Stimulated activated CD8-positive, alpha-beta memory T cell treated with anti-CD3 and anti-CD28 coated beads, Interleukin-15, amount 100 ng/mL, for 48 hours (primary cell): Measurements from ENCODE around the gene CNNM3.
"Not testable (repeated sequence)": the region's sequence is repeated elsewhere in the genome, so short reads cannot be mapped to it uniquely, and the experiment has no call there.

Source experiments
- DNase-seq, 2 donors: peaks; one replicate each; pipeline ENCODE4 v3.0.0-alpha.2; 2020; ENCODE audit warnings: low read depth in 2 of 2

Gene CNNM3

DNA sequence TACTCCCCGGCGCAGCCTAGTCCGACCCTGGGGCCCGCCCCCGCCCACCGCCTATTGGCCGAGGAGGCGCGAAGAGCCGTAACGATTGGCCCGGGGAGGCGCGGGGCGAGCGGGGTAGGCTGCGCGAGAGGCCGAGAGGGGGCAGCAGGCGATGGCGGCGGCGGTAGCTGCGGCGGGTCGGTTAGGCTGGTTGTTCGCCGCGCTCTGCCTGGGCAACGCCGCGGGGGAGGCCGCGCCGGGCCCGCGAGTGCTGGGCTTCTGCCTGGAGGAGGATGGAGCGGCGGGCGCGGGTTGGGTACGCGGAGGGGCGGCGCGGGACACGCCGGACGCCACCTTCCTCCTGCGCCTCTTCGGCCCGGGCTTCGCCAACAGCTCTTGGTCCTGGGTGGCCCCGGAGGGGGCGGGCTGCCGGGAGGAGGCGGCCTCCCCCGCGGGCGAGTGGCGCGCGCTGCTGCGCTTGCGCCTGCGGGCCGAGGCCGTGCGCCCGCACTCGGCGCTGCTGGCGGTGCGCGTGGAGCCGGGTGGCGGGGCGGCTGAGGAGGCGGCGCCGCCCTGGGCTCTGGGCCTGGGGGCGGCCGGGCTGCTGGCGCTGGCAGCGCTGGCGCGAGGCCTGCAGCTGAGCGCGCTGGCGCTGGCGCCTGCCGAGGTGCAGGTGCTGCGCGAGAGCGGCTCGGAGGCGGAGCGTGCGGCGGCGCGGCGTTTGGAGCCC lies at the start of gene CNNM3:
CNNM3 (plus strand) TSS at position 142 of the 709 bp plus-strand sequence; CDS start at position 152, 10 bp downstream.
- peak; percentile 93 to 95 for DNase-seq

DNA sequence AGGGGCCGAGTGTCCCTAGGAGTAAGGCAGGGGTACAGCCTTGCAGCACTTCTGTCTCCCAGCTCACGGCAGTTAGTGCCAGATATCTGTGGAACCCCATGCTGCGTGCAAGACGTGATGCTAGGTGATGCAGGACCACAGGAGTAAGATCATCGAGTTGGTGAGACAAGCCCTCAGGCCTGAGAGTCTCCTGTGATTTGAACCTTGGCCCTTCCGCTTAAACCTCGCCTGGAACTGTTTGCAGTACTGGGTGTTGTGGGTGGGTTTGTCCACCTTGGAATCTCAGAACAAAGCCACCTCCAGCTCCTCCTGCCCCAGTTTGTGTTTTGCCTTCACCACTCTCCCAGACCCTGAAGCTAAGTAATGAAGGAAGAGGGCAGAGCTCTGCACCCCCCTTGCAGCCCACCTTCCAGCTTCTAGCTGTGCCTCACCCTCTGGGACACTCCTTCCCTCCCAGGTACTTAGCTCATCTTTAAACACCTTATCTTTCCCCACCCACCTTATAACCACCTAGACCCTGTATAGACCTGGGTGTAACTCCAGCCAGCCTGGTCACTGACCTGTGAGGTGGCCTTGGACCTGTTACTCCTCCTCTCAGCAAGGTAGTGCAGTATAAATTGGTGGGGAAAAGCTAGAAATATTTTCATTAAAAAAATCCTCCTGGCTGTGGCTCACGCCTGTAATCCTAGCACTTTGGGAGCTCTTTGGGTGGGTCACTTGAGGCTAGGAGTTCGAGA lies 48.8 kb upstream of the CNNM3 start:
- no peak for DNase-seq

DNA sequence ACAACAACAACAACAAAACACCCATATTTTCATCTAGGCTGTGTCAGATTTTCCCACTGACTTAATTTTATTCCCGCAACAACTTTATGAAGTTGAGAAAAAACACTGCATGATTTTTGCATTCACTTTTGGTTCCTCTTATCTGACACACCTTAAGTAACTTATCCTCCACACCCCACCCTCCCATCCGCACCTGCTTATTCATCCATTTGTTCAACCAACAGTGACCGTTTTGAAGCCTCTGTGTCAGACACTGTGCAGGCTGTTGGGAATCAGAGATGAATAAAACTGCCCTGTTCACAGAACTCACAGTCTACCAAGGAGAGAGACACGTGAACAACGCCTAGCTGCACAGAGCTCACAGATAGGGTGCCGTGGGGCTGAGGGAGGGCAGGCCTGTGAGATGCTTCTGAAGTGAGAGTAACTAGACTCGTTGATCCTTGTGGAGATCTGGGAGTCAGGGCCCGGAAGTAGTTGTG lies 47.9 kb upstream of the CNNM3 start:
- no peak for DNase-seq

DNA sequence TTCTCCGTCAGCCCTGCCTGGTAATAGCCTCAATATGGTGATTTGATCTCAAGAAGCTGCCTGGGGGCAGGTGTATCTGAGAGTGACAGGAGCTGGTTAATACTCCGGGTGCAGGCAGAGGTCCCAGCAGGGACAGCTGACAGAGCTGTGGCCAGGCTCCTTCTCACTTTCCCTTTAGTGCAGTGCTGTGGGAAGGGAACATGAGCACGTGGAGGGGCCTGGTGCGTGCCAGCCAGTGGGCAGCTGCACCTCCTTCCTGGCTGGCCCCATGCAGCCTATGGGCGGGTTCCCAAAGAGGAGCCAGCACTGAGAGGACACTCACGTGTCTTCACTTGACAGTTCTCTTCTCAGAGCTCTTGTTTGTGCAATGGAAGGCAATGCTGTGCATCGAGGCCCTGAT lies 46.3 kb upstream of the CNNM3 start:
- DNase-seq = no peak

DNA sequence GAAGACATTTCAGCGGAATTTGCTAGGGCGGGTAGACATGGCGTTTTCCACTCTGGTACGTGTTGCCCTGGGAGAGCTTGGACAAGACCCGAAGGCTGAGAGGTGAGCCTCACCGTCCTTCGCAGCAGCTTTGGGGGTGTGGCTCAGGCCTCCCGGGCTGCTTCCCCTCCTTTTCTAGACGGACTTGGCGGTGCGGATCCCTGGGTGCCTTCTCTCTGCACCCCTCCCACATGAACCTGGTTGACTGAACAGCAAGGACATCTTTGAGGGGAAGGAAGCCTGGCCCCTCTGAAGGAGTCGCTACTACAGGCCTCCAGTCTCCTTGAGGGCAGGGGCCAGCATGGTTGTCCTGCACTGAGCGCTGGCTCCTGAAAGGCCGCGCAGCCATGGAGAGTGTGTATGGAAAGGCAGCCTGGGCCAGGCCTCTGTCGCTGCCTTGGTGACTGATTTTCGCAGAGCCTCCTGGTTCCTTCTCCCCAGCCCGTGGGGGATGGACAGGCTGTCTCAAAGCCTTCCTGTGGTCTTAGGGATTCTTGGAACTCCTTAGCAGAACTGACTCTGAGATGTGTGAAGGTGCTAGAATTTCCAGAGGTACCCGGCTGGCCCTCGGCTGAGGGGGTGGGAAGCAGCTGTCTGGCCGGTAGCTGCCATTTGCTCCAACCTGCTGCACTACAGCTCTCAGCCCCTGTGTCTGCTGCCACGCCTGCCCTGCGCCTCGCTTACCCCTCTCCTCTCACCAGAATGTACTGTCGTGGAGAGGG lies 45.4 kb upstream of the CNNM3 start:
- DNase-seq = no peak

DNA sequence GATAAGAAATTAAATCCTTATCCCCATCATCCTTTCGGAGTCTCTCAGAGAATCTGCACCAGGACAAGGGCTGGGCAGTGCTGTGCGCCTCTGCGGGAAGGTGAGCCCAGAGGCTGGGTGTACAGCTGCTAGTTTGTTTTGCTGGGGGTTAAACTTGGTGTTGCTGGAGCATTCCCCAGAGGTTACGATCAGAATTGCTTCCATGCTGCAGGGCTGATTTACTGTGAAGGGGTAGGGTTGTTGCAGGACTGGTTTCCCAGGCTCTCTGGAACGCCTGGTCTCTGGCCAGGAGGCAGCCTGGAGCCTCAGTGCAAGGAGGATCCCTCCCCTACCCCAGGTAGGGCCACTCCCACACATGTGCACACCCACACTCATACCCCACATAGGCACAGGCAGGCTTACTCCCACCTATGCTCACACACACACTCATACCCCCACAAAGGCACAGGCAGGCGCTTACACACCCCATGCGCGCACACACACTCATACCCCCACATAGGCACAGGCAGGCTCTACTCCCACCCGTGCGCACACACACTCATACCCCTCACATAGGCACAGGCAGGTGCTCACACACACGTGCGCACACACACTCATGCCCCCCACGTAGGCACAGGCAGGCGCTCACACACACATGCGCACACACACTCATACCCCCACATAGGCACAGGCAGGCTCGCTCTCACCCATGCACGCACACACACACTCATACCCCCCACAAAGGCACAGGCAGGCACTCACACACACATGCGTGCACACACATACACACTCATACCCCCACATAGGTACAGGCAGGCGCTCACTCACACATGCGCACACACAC lies 44.1 kb upstream of the CNNM3 start:
- DNase-seq = no peak

DNA sequence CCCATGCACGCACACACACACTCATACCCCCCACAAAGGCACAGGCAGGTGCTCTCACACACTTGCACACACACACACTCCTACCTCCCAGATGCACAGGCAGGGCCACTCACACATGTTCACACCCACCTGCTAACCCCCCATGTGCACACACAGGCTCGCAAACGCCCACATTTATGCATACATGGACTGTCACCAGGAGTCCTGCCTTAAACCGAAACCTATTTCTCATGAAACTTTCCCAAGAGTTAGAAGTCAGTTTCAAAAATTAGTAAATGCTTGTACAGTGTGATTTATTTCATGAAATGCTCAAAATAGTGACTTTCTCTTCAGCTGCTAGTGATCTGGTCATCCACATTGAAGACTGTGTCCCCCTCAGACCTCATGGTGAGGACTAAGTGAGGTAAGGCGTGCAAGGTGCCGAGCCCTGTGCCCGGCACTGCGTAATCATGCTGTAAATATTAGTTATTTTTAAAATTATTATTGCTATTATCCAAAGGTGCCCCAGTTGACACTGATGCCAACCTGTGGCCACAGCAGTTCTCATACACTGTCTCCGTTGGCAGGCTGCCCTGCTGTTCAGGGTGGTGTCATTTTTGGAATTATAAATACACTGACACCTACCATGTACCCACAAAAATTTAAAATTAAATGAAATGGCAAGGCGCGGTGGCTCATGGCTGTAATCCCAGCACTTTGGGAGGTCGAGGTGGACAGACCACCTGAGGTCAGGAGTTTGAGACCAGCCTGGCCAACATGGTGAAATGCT lies 43.0 kb upstream of the CNNM3 start:
- peak in 1 of 2 donors; percentile 20 for DNase-seq

DNA sequence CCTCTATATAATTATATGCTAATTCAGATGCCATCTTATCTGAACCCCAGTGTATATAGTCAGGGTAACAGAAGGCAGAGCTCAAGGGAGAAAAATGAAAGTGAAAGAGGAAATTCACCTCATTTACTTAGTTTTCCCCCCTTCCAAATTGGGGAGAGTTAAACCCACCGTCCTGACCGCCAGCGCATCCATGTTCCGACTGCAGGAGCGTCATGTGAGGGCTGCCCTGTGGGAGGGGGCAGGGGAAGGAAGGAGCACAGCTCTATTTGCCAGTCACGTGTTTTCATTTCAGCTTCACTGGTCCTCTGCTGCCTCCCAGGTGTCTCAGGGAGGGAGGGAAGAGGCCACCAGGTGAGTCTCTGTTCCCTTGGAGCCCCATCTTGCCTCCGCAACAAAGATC lies 42.1 kb upstream of the CNNM3 start:
- DNase-seq = no peak

DNA sequence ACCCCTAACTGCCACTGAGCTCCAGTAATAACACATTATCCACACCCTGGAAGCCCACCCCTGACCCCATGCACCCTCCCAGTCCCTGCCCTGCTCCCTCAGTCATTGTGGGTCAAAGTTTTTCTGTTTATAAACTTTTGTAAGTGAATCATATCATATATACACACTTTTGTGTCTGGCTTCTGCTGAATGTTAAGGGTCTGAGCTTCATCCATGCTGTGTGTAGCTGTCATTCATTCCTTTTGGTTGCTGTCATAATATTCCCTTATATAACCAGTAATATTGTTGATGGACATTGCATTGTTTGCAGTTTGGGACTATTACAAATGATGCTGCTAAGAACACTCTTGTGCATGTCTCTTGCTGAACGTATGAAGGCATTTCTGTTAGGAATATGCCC lies 40.9 kb upstream of the CNNM3 start:
- no peak for DNase-seq

DNA sequence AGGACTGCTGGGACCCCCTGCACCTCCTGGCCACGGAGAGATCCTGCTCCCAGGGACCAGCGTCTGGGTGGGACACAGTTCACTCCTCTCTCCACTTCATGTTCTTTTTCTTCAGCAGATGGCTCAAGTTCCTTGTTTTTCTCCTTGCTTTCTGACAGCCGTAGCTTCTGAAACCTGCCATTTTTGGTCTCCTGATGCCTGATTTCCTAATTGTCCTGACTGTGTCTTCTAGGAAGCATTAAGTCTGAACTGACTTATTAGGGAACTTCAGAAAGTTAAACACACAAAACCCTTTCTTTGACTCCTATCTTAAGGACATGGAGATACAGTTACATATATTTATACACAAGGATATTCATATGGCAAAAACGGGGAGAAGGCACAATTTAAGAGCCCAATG lies 32.7 kb upstream of the CNNM3 start:
- no peak for DNase-seq

DNA sequence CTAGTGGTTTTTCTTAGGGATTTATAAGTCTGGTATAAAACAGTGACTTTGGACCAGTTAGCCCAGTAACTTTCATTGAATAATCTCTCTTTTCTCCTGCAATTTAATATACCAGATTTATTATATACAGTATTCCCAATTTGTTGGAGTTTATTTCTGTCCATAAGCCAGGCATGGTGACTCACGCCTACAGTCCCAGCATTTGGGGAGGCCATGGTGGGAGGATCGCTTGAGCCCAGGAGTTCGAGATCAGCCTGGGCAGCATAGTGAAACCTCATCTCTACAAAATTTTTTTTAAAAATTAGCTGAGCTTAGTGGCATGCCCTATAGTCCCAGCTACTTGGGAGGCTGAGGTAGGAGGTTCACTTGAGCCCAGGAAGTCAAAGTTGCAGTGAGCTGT lies 28.7 kb upstream of the CNNM3 start:
- DNase-seq = no peak

DNA sequence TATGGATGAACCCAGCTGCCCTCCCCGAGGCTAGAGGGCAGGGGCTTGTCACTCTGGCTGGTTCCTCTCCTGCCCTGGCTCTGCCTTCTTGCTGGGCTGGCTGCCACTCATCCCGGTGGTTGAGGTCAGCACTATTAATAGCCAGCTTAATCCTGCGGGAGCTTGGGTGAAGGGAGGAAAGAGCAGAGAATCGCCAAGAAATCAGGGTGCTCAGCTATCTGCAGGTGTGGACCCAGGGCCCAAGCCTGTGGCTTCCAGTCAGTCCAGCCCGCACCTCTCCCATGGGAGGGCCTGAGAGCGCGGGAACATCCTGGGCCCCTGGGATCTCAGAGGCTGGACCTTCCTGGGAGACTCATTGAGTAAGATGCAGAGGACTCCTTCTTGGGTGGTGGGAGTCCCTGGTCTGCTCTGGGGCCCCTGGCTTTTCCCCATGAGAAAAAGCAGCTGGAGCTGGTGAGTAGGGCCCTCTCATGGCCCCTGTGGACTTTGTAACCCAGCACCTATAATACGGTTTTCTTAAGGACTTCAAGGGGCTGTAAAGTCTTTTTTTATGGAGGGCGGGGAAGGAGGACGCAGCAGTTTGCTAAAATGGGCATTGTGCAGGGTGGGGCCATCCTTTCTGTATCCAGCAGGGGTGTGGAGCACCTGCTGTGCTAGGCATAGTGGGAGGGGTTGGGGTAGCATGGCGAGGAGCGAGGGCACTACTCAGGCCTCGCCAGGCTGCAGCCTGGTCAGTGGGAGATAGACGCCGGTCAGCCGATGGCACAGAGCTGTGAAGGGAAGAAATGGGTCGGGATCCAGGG lies 27.4 kb upstream of the CNNM3 start:
- DNase-seq = no peak

DNA sequence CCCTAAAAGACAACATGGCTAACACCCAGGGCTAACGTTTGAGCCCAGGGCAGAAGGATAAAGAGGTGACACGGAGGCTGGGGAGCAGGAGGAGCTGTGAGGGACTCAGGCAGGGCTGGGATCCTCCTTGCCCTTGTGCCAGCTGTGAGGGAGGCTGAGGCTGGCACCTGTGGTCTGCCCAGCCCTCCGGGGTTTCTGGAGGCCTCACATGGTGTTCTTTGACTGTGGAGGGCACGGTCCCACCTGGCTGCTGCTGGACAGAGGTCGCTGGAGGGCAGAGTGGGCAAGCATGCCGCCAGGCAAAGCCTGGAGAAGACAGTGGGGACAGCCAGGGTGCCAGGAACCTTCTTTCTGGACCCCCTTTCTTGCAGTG lies 26.8 kb upstream of the CNNM3 start:
- DNase-seq = no peak

DNA sequence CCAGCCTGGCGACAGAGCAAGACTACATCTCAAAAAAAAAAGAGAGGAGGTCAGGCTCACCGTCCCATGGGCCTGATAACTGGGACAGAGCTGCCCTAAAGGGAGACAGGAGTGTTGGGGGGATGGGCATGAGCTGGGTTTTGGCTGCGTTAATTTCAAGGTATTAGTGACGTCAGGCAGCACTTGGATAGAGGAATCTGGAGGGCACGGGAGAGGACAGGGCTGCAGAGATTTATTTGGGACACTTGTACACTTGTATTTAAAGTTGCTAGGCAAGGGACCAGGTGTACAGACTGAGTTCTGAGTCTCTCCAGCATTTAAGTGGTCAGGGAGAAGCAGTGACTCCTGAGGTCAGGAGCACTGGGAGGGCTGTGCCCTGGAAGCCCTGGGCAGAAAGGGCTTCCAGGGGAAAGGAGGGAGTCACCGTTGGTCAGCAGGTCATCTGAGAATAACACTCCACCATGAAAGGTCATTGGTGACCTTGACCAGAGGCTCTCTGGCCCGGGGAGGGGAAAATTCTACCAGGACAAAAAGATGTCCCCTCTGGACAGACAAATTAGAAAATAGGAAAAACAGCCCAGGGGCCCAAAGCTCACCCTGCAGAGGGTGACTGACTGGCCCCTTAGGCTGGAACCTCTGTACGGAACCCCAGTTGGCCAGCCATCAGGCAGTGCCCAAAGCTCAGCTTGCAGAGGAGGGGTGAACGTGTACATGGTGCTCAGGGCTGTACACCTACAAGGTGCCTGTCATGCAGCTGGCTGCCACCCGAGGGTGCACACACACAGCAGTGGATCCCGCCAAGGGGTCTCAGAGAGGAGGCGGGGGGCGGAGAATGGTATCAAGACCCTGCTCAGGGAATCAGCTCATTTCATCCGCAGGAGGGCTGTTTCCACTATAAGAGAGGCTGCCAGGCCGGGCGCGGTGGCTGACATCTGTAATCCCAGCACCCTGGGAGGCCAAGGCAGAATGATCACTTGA lies 23.0 kb upstream of the CNNM3 start:
- no peak for DNase-seq

DNA sequence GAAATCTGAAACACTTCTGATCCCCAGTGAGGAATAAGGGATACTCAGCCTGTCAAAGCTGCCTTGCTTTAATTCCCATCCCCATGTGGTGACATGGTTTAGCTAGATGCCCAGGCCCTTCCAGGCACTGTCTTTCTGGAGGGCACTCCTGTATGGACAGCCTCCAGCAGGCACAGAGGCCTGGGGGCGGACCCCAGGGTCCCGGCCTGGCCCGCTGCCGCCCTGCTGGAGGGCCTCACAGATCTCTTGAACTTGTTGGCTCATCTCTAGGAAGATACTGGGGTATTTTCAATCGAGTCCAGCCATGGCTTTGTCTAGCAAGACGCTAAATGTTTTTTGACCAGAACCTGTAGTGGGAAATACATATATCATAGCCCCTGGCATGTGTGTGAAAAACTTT lies 21.0 kb upstream of the CNNM3 start:
- no peak for DNase-seq

DNA sequence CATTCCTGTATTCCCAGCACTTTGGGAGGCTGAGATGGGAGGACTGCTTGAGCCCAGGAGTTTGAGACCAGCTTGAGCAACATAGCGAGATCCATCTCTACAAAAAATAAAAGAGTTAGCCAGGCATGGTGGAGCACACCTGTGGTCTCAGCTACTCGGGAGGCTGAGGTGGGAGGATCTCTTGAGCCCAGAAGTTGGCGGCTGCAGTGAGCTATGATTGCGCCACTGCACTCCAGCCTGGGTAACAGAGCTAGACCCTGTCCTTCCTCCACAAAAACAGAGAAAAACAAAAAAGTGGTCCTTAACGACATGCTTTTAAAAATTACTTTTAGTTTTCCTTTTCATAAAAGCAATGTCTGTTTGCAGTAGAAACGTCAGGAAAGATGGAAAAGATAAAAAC lies 19.6 kb upstream of the CNNM3 start:
- DNase-seq = not testable (repeated sequence)

DNA sequence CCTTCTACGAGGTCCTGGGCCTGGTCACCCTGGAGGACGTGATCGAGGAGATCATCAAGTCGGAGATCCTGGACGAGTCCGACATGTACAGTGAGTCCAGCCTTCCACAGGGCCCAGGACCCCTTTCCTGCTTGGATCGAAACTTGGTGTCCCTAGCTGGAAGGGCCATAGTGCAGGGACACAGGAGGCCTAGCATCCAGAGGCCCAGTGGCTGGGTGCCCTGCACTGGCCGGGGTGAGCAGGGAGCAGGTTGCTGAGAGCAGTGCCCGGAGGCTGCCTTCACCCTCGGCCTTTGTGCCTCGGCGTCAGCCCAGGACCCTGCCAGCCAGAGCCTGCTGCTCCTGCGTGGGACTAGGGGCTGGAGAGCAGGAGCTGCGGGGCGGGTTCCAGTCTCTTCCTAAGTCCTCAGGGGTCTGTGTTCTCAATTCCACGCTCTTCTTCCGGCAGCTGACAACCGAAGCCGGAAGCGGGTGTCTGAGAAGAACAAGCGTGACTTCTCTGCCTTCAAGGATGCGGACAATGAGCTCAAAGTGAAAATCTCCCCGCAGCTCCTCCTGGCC lies 18.9 kb upstream of the CNNM3 start:
- DNase-seq = no peak

DNA sequence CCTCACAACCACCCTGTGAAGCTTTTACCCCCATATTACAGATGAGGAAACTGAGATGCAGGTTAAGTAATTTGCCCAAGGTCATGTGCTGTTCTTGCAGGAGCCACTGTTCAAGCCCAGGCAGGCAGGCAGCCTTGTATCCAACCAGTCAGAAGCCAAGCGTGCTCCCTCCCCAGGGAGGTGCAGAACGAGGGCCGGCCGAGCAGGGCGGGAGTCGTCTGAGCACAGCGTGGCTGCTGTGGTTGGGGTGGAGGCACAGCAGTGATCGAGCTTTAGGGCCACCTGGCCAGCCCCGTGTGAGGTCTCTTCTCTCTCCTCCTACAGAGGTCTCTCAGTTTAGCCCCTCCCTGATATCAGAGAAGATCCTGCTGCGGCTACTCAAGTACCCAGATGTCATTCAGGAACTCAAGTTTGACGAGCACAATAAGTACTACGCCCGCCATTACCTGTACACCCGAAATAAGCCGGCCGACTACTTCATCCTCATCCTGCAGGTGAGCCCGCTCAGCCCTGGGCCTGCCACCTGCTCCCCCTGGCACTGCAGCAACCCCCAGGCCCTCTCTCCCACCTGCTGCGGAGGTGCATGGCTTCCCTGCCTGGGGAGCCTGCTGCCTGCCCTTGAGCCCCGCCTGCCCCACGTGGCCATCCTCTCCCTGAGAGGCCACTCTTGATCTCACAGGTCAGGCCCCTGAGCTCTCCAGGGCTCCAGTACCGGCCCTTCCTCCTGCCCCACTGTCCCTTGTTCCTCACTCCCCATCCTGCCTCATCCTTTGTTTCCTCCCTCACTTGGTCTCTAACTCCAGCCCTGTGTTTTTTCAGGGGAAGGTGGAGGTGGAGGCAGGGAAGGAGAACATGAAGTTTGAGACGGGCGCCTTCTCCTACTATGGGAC lies 17.1 kb upstream of the CNNM3 start:
- no peak for DNase-seq
